Measurements from ENCODE around the gene TAP1. TPM values are rescaled to one million over a fixed set of nuclear protein-coding genes. Genes with fewer than 3 reads are reported as not detected.

TAP1 gene
- total RNA-seq, 1 experiment from 2014 or later = 23.1 TPM

DNA sequence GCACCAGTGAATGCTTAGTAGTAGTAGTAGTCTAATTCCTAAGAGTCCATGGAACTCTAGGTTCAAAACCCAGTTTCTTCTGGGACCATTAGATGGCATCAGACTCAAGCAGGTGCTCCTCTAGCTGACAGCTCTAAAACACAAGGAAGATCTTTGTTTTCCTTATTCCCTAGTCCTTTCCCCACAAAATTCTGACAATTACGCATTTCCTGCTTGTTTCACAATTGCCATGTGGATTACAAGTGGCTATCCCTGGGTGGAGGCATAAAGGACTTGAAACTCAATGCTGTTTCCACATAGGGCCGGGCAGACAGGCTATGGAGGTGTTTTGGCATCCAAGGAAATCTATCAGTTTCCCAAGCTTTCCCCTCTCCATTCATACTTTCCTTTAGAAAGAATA, 27.5 kb downstream of the TAP1 start:
- TF ChIP-seq EZH2 (IDR thresholded peaks at IDR 0.05; ENCODE audit: low read depth) (no peak), CTCF (conservative IDR thresholded peaks at IDR 0.05) (peak; percentile 42; the same call in 1 of the 2 replicates)
- H3K27ac ChIP-seq = no peak overlapping the region
- no peaks in the 10 kb centered on the region for H4K20me1 ChIP-seq (ENCODE audit: insufficient read depth)
- intact Hi-C loops (cut with micrococcal nuclease; ENCODE audit: unreplicated experiment) = no loop called here
- H3F3A ChIP-seq (ENCODE audit: insufficient read depth, low read depth) = peaks cover 15% of the 10 kb centered on the region
- no peak overlapping the region for H2AFZ ChIP-seq
- H3K79me2 ChIP-seq (ENCODE audit: low read depth) = no peaks in the 10 kb centered on the region
- no peak overlapping the region for H3K4me2 ChIP-seq
- ChIA-PET POLR2A (ENCODE audit: unreplicated experiment) (no interaction called here), CTCF (interaction anchor here (0.9 to 1.2 kb wide), 2 partner anchors 12 to 42 kb away, joined by 3 read pairs; partner anchors contain the start of gene TAP2)
- H3K36me3 ChIP-seq (ENCODE audit: low read depth) = no peaks in the 10 kb centered on the region; the same call in 1 of the 2 replicates
- H3K9me3 ChIP-seq (ENCODE audit: insufficient read depth, low read depth) = no peaks in the 10 kb centered on the region
- no peak for DNase-seq
- no peaks in the 10 kb centered on the region for H3K27me3 ChIP-seq (ENCODE audit: insufficient read depth, low read depth)
- H3K9me2 ChIP-seq (ENCODE audit: insufficient read depth) = no peaks in the 10 kb centered on the region
- H3K4me3 ChIP-seq = no peak overlapping the region
- BruUV-seq (replicated peaks) = no TSS peak
- H3K4me1 ChIP-seq (replicated peaks; ENCODE audit: insufficient read depth) = no peaks in the 10 kb centered on the region

DNA sequence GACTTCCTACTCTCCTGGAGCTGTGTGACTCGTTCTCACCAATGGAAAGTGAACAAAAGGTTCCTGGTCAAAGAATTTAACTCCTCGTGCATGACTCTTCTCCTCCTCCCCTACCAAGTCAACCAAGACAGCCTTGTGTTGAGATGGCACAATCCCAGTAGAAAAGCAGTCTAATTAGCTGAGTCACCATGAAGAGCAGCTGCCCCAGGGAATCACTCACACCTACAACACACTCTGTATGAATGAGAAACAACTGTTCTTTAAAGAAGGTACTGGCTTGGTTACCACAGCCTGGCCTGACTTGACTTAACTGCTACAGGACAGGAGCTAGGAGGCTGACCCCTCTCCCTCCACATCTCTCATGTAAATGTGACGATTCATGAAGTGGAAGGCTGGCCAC, 33.8 kb downstream of the TAP1 start:
- Histone ChIP-seq H3K79me2 (ENCODE audit: low read depth) (no peaks in the 10 kb centered on the region), H2AFZ (no peak overlapping the region), H3K36me3 (ENCODE audit: low read depth) (no peaks in the 10 kb centered on the region; the same call in 1 of the 2 replicates), H3K9me2 (ENCODE audit: insufficient read depth) (no peaks in the 10 kb centered on the region), H4K20me1 (ENCODE audit: insufficient read depth) (no peaks in the 10 kb centered on the region), H3K4me2 (peak overlapping the region; percentile 28; the same call in 1 of the 2 replicates), H3K27ac (peak overlapping the region; percentile 80), H3K4me3 (no peak overlapping the region), H3K9me3 (ENCODE audit: insufficient read depth, low read depth) (0 out of 2 replicates have a peak, but pooled peaks cover 3% of the 10 kb centered on the region), H3F3A (ENCODE audit: insufficient read depth, low read depth) (peaks cover 27% of the 10 kb centered on the region), H3K4me1 (replicated peaks; ENCODE audit: insufficient read depth) (peaks cover 32% of the 10 kb centered on the region), H3K27me3 (ENCODE audit: insufficient read depth, low read depth) (no peaks in the 10 kb centered on the region)
- peak; percentile 56 to 85 for DNase-seq
- POLR2A ChIA-PET (ENCODE audit: unreplicated experiment) = interaction anchor here (0.6 kb wide), 1 partner anchor 1321 kb away, joined by 15 read pairs; no protein-coding TSS in a partner anchor
- intact Hi-C loops (cut with micrococcal nuclease; ENCODE audit: unreplicated experiment) = loop anchor here (1.0 kb wide), 1 partner anchor 19 kb away; the partner anchor contains the start of gene TAP2
- TF ChIP-seq CTCF (conservative IDR thresholded peaks at IDR 0.05) (no peak), EZH2 (IDR thresholded peaks at IDR 0.05; ENCODE audit: low read depth) (no peak)
- BruUV-seq (replicated peaks) = no TSS peak
- CTCF ChIA-PET = no interaction called here

DNA sequence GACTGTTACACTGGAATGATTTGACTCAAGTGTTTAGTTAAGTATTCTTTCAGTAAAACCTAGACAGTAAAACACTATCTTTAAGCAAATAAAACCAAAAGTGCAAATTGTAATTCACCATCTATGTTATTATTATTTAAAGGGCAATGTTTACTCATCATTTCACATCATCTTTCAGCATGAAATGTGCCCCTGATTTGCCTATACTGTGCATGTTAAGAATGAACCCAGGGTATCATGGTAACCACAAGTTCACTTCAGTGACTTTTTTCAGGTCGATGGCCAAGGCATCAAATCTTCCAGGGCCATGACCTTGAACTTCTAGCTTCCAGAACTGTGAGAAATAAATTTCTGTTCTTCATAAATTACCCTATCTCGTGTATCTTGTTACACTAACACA, 34.6 kb downstream of the TAP1 start:
- Histone ChIP-seq H3K36me3 (ENCODE audit: low read depth) (no peaks in the 10 kb centered on the region; the same call in 1 of the 2 replicates), H3K79me2 (ENCODE audit: low read depth) (no peaks in the 10 kb centered on the region), H3K4me1 (replicated peaks; ENCODE audit: insufficient read depth) (peaks cover 32% of the 10 kb centered on the region), H3K9me3 (ENCODE audit: insufficient read depth, low read depth) (0 out of 2 replicates have a peak, but pooled peaks cover 3% of the 10 kb centered on the region), H4K20me1 (ENCODE audit: insufficient read depth) (no peaks in the 10 kb centered on the region), H2AFZ (no peak overlapping the region), H3K4me2 (peak overlapping the region; percentile 28; the same call in 1 of the 2 replicates), H3K4me3 (no peak overlapping the region), H3K27ac (peak overlapping the region; percentile 80), H3K27me3 (ENCODE audit: insufficient read depth, low read depth) (no peaks in the 10 kb centered on the region), H3F3A (ENCODE audit: insufficient read depth, low read depth) (peaks cover 24% of the 10 kb centered on the region), H3K9me2 (ENCODE audit: insufficient read depth) (no peaks in the 10 kb centered on the region)
- BruUV-seq (replicated peaks) = no TSS peak
- POLR2A ChIA-PET (ENCODE audit: unreplicated experiment) = no interaction called here
- intact Hi-C loops (cut with micrococcal nuclease; ENCODE audit: unreplicated experiment) = loop anchor here (1.0 kb wide), 1 partner anchor 19 kb away; the partner anchor contains the start of gene TAP2
- DNase-seq = no peak
- CTCF ChIA-PET = no interaction called here
- TF ChIP-seq EZH2 (IDR thresholded peaks at IDR 0.05; ENCODE audit: low read depth) = no peak
- no peak for TF ChIP-seq CTCF (conservative IDR thresholded peaks at IDR 0.05)

Measured in PC-9 (cell line).